Liver (tissue), 9 donors: Measurements from ENCODE around the gene CDON. TPM values are rescaled to one million over a fixed set of nuclear protein-coding genes. Genes with fewer than 3 reads are reported as not detected.

Experiments
- DNase-seq: peaks from one replicate; pipeline ENCODE4 v3.0.0-alpha.2; 2017; ENCODE audit warnings: low spot score
- H3K27ac ChIP-seq, 2 donors: one replicate each; pipeline ENCODE4 v1.7.0; 2013; ENCODE audit warnings: inconsistent platforms in 2 of 2, low read length in 2 of 2, control low read depth in 1 of 2, low read depth in 1 of 2, mild to moderate bottlenecking in 1 of 2
- H3K27me3 ChIP-seq, 4 donors: one replicate each; pipeline versions ENCODE4 v1.6.1 to v1.7.0; 2013; ENCODE audit warnings: low read length in 3 of 4, inconsistent platforms in 1 of 4, mild to moderate bottlenecking in 1 of 4, moderate library complexity in 1 of 4; ENCODE audit not compliant: control insufficient read depth in 4 of 4, insufficient read depth in 4 of 4
- H3K36me3 ChIP-seq, 4 donors: one replicate each; pipeline versions ENCODE4 v1.6.1 to v1.7.0; 2013; ENCODE audit warnings: low read length in 3 of 4, mild to moderate bottlenecking in 3 of 4, low read depth in 1 of 4, moderate library complexity in 1 of 4; ENCODE audit not compliant: control insufficient read depth in 4 of 4, insufficient read depth in 3 of 4
- H3K4me1 ChIP-seq, 4 donors: one replicate each; pipeline versions ENCODE4 v1.6.1 to v1.7.0; 2013; ENCODE audit warnings: low read length in 3 of 4, mild to moderate bottlenecking in 3 of 4, moderate library complexity in 1 of 4; ENCODE audit not compliant: control insufficient read depth in 4 of 4, insufficient read depth in 4 of 4
- H3K4me3 ChIP-seq, 3 donors: one replicate each; pipeline versions ENCODE4 v1.6.1 to v1.7.0; 2013; ENCODE audit warnings: low read length in 3 of 3, control low read depth in 1 of 3, low read depth in 1 of 3, mild to moderate bottlenecking in 1 of 3
- H3K9ac ChIP-seq, 2 donors: one replicate each; pipeline ENCODE4 v1.7.0; 2013; ENCODE audit warnings: low read length in 2 of 2, mild to moderate bottlenecking in 2 of 2, moderate library complexity in 2 of 2, control low read depth in 1 of 2, low read depth in 1 of 2
- H3K9me3 ChIP-seq, 4 donors: one replicate each; pipeline versions ENCODE4 v1.6.1 to v1.7.0; 2013; ENCODE audit warnings: low read length in 3 of 4; ENCODE audit not compliant: control insufficient read depth in 4 of 4
- ATF3 ChIP-seq: IDR thresholded peaks from 2 replicates; pipeline ENCODE4 v1.6.1; 2016; ENCODE audit warnings: antibody characterized with exemption
- CTCF ChIP-seq: fragments of 150-350 bp; IDR thresholded peaks from 2 replicates; pipeline ENCODE4 v1.5.1; 2017; ENCODE audit warnings: improper control_type of control experiment, low read depth, low read length; ENCODE audit not compliant: missing input control
- EGR1 ChIP-seq, 2 donors: IDR thresholded peaks; 2 replicates each; pipeline ENCODE4 v1.6.1; 2016 to 2018; ENCODE audit warnings: antibody characterized with exemption in 2 of 2, low read depth in 2 of 2
- FOXA1 ChIP-seq: IDR thresholded peaks from 2 replicates; pipeline ENCODE4 v1.6.1; 2016; ENCODE audit warnings: antibody characterized with exemption
- FOXA2 ChIP-seq: IDR thresholded peaks from 2 replicates; pipeline ENCODE4 v1.6.1; 2016; ENCODE audit warnings: antibody characterized with exemption
- GABPA ChIP-seq, 2 donors: IDR thresholded peaks in 1 of 2; conservative IDR thresholded peaks in 1 of 2; 2 replicates each; pipeline ENCODE4 v1.6.1; 2016; ENCODE audit warnings: antibody characterized with exemption in 2 of 2, mild to moderate bottlenecking in 1 of 2, moderate library complexity in 1 of 2
- HNF4A ChIP-seq, 2 donors: conservative IDR thresholded peaks; 2 replicates each; pipeline ENCODE4 v1.6.1; 2016; ENCODE audit warnings: antibody characterized with exemption in 2 of 2, mild to moderate bottlenecking in 2 of 2
- HNF4G ChIP-seq: IDR thresholded peaks from 2 replicates; pipeline ENCODE4 v1.6.1; 2016; ENCODE audit warnings: antibody characterized with exemption
- JUND ChIP-seq, 2 donors: IDR thresholded peaks; 2 replicates each; pipeline ENCODE4 v1.6.1; 2016; ENCODE audit warnings: antibody characterized with exemption in 2 of 2
- NR2F2 ChIP-seq: IDR thresholded peaks from 2 replicates; pipeline ENCODE4 v1.6.1; 2016; ENCODE audit warnings: antibody characterized with exemption
- RAD21 ChIP-seq, 2 donors: IDR thresholded peaks; 2 replicates each; pipeline ENCODE4 v1.6.1; 2016; ENCODE audit warnings: antibody characterized with exemption in 2 of 2, mild to moderate bottlenecking in 2 of 2
- RXRA ChIP-seq, 2 donors: IDR thresholded peaks; 2 replicates each; pipeline ENCODE4 v1.6.1; 2017 to 2018; ENCODE audit warnings: antibody characterized with exemption in 2 of 2, mild to moderate bottlenecking in 1 of 2
- SP1 ChIP-seq: IDR thresholded peaks from 2 replicates; pipeline ENCODE4 v1.6.1; 2018; ENCODE audit warnings: antibody characterized with exemption, mild to moderate bottlenecking
- TAF1 ChIP-seq: conservative IDR thresholded peaks from 2 replicates; pipeline ENCODE4 v1.6.1; 2016; ENCODE audit warnings: antibody characterized with exemption, mild to moderate bottlenecking
- YY1 ChIP-seq: IDR thresholded peaks from 2 replicates; pipeline ENCODE4 v1.6.1; 2016; ENCODE audit warnings: antibody characterized with exemption, mild to moderate bottlenecking
- ZBTB33 ChIP-seq: IDR thresholded peaks from 2 replicates; pipeline ENCODE4 v1.6.1; 2016; ENCODE audit warnings: antibody characterized with exemption
- WGBS: extraction: QIAGEN DNeasy Blood & Tissue Kit; methylation state at CpG from one replicate; pipeline ENCODE4 v1.1.7; 2013; 5-methylcytosine and 5-hydroxymethylcytosine counted together
- polyA plus RNA-seq, 2 donors: library from polyadenylated mRNA; stranded (reverse) in 1 of 2; unstranded in 1 of 2; fragments of 200-250 nt in 1 of 2; fragments of >200 nt in 1 of 2; fragmentation: Nextera tagmentation in 1 of 2; extraction: Ambion mirVana in 1 of 2; gene quantifications; one replicate each; pipeline versions ENCODE4 v1.2.1 to v1.2.3, GENCODE V29; 2013 to 2015
- total RNA-seq, 2 donors: library from RNA; depleted of rRNA; stranded (reverse); fragments of >200 nt; gene quantifications; one replicate each; pipeline ENCODE4 v1.2.3, GENCODE V29; 2014
- donor health status: healthy.
- donor health status: healthy.
- donor health status: healthy.
- donor health status: healthy.
- donor health status: healthy.

Gene CDON
- total and polyA plus RNA-seq, 4 donors: 0.69 to 7.4 (median 3.9) TPM

GRCh38 chr11:126035718-126036117, 26.9 kb downstream of the CDON start:
- DNase-seq: no peak
- 47% methylated on average over 5 of the region's 5 CpGs for WGBS
- Histone ChIP-seq H3K4me3 (no peak overlapping the region), H3K9me3 (no peaks in the 10 kb centered on the region), H3K9ac (no peak overlapping the region), H3K27me3 (no peaks in the 10 kb centered on the region), H3K4me1 (peaks cover 0 to 8% (median 3%) of the 10 kb centered on the region in 4 donors), H3K36me3 (no peaks in the 10 kb centered on the region), H3K27ac (no peak overlapping the region)
- TF ChIP-seq YY1 (no peak), HNF4A (conservative IDR thresholded peaks at IDR 0.05) (peak; percentile 54 to 69), CTCF (no peak), FOXA2 (no peak), HNF4G (no peak), RXRA (IDR thresholded peaks at IDR 0.05) (no peak)

- no peaks in the 10 kb centered on the region for H3K36me3 ChIP-seq
- no peak overlapping the region for H3K4me3 ChIP-seq
- no peaks in the 10 kb centered on the region for H3K9me3 ChIP-seq
- TF ChIP-seq RXRA (IDR thresholded peaks at IDR 0.05) (no peak), EGR1 (IDR thresholded peaks at IDR 0.05; ENCODE audit: low read depth in 2 of 2) (no peak)
- H3K9ac ChIP-seq: no peak overlapping the region
- 72% methylated on average over 5 of the region's 5 CpGs for WGBS
- H3K27me3 ChIP-seq: no peaks in the 10 kb centered on the region
- DNase-seq: no peak
- peaks cover 0 to 8% (median 3%) of the 10 kb centered on the region in 4 donors for H3K4me1 ChIP-seq
- H3K27ac ChIP-seq: no peak overlapping the region
Observed at GRCh38 chr11:126034933-126035425, 27.7 kb downstream of the CDON start.

GRCh38 chr11:126034039-126034932, 28.4 kb downstream of the CDON start:
- Histone ChIP-seq H3K27ac (no peak overlapping the region), H3K4me1 (peaks cover 0 to 10% (median 6%) of the 10 kb centered on the region in 4 donors), H3K9ac (no peak overlapping the region), H3K9me3 (no peaks in the 10 kb centered on the region), H3K36me3 (no peaks in the 10 kb centered on the region), H3K27me3 (no peaks in the 10 kb centered on the region), H3K4me3 (no peak overlapping the region)
- WGBS: 56% methylated on average over 10 of the region's 10 CpGs
- DNase-seq: no peak
- peak; percentile 42 for TF ChIP-seq NR2F2
- no peak for TF ChIP-seq ATF3
- no peak for TF ChIP-seq RAD21 (IDR thresholded peaks at IDR 0.05)
- no peak for TF ChIP-seq CTCF
- no peak for TF ChIP-seq HNF4G
- TF ChIP-seq GABPA (IDR thresholded peaks at IDR 0.05 in 1 of 2, conservative IDR thresholded peaks at IDR 0.05 in 1 of 2): no peak
- TF ChIP-seq SP1: no peak
- no peak for TF ChIP-seq EGR1 (IDR thresholded peaks at IDR 0.05; ENCODE audit: low read depth in 2 of 2)
- no peak for TF ChIP-seq JUND (IDR thresholded peaks at IDR 0.05)
- no peak for TF ChIP-seq ZBTB33
- TF ChIP-seq HNF4A (conservative IDR thresholded peaks at IDR 0.05): no peak
- TF ChIP-seq TAF1: no peak
- TF ChIP-seq YY1: no peak
- TF ChIP-seq FOXA1: no peak
- TF ChIP-seq RXRA (IDR thresholded peaks at IDR 0.05): peak in 1 of 2 donors; percentile 10
- no peak for TF ChIP-seq FOXA2
